Right lobe of liver (tissue), 6 donors: ENCODE measurements around the gene CRYL1. TPM values are rescaled to one million over a fixed set of nuclear protein-coding genes. Genes with fewer than 3 reads are reported as not detected.

ENCODE experiments used
- ATAC-seq, 4 donors: fragments of 200-7000 bp; cut with Tn5 transposase; one replicate each; pipeline ENCODE4 v1.9.1; 2020; ENCODE audit warnings: mild to moderate bottlenecking in 4 of 4, moderate library complexity in 4 of 4
- DNase-seq, 3 donors: peaks; one replicate each; pipeline ENCODE4 v3.0.0-alpha.2; 2020
- H3K27ac ChIP-seq, 3 donors: fragments of 200-600 bp; one replicate each; pipeline ENCODE4 v1.8.0; 2022
- H3K27me3 ChIP-seq, 2 donors: fragments of 200-600 bp; one replicate each; pipeline ENCODE4 v1.8.0; 2022
- H3K36me3 ChIP-seq, 4 donors: fragments of 200-600 bp; sonication (generic) in 1 of 4; one replicate each; pipeline versions ENCODE4 v1.5.1 to v1.8.0; 2017 to 2022; ENCODE audit warnings: control low read depth in 1 of 4
- H3K4me1 ChIP-seq, 4 donors: fragments of 200-600 bp; sonication (generic) in 1 of 4; one replicate each; pipeline versions ENCODE4 v1.5.1 to v1.8.0; 2017 to 2022; ENCODE audit warnings: control low read depth in 1 of 4
- H3K4me3 ChIP-seq, 3 donors: fragments of 200-600 bp; one replicate each; pipeline ENCODE4 v1.8.0; 2022
- H3K9me3 ChIP-seq, 4 donors: fragments of 200-600 bp; sonication (generic) in 1 of 4; one replicate each; pipeline versions ENCODE4 v1.5.1 to v1.8.0; 2017 to 2022; ENCODE audit warnings: control low read depth in 1 of 4
- POLR2A ChIP-seq: fragments of 450-650 bp; IDR thresholded peaks from one replicate; pipeline ENCODE4 v1.6.1; 2017; ENCODE audit warnings: antibody characterized with exemption, mild to moderate bottlenecking
- WGBS: methylation state at CpG from one replicate; pipeline ENCODE4 v1.1.6; 2018; ENCODE audit warnings: low coverage, low lambda C conversion rate; ENCODE audit not compliant: insufficient coverage; ENCODE audit errors: missing lambda C conversion rate; 5-methylcytosine and 5-hydroxymethylcytosine counted together
- intact Hi-C, 2 donors: fragments of 100-400 bp; cut with DNase I; formaldehyde crosslinking; loops; one replicate each; pipeline versions ENCODE4 v1.11.2 to v1.14.1; 2022
- total RNA-seq, 6 experiments: library from RNA; depleted of rRNA in 2 of 6; stranded (reverse); fragments of >200 nt in 2 of 6; fragmentation: NEBNext Ultra II Directional in 3 of 6; extraction: Animal tissue kit (Norgen Biotek cat#: 25700) in 3 of 6; gene quantifications; one replicate each; pipeline versions ENCODE4 v1.1.0 to v1.2.4, GENCODE V29; 2016 to 2023
- TF ChIP-seq, protein P1 (sequence below), 4 donors: fragments of 200-600 bp in 3 of 4; fragments of 450-650 bp in 1 of 4; IDR thresholded peaks; one replicate each; pipeline versions ENCODE4 v1.5.1 to v1.8.0; 2016 to 2022; ENCODE audit warnings: antibody characterized with exemption in 4 of 4, mild to moderate bottlenecking in 2 of 4
- donor health status: DM: no; HTN: yes; CAD: no.
- donor health status: DM: no; HTN: no; CAD: no.
- donor health status: DM: no; HTN: no; CAD: no.
- donor health status: DM: no; HTN: yes; CAD: no.
- donor health status: DM: no; HTN: yes; CAD: no.

The CRYL1 gene
- total RNA-seq, 6 experiments from 2014 or later: 111 to 185 (median 151) TPM

DNA sequence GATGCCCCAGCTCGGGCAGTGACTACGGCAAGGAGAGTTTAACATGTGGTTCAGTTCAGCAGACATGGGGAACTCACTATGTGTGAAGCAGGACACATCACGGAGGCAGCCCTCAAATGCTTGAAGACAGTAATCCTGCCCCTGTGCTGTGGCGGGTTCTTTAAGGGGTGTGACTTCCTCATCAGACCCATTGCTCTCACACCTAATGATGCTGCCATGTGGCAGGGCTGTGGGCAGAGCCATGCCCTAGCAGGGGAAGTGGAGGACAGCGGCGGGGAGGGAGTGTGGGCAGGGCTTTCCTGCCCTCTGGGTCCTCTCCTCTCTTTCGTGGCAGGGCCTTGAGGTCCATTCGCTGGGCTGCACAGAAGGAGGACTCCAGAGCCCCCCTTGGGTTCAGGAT is 162.5 kb downstream of the CRYL1 start:
- peaks cover 0 to 14% (median 0%) of the 10 kb centered on the region in 4 donors for H3K4me1 ChIP-seq
- H3K9me3 ChIP-seq: no peaks in the 10 kb centered on the region
- H3K36me3 ChIP-seq: no peaks in the 10 kb centered on the region
- DNase-seq: no peak
- ATAC-seq: no peak
- intact Hi-C loops: no loop called here
- no peak for TF ChIP-seq POLR2A
- TF ChIP-seq, protein P1, sequence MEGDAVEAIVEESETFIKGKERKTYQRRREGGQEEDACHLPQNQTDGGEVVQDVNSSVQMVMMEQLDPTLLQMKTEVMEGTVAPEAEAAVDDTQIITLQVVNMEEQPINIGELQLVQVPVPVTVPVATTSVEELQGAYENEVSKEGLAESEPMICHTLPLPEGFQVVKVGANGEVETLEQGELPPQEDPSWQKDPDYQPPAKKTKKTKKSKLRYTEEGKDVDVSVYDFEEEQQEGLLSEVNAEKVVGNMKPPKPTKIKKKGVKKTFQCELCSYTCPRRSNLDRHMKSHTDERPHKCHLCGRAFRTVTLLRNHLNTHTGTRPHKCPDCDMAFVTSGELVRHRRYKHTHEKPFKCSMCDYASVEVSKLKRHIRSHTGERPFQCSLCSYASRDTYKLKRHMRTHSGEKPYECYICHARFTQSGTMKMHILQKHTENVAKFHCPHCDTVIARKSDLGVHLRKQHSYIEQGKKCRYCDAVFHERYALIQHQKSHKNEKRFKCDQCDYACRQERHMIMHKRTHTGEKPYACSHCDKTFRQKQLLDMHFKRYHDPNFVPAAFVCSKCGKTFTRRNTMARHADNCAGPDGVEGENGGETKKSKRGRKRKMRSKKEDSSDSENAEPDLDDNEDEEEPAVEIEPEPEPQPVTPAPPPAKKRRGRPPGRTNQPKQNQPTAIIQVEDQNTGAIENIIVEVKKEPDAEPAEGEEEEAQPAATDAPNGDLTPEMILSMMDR (IDR thresholded peaks at IDR 0.05): no peak
- H3K27ac ChIP-seq: no peak overlapping the region
- H3K27me3 ChIP-seq: no peaks in the 10 kb centered on the region
- no CpG with 5 or more reads among the region's 8 CpGs for WGBS
- no peak overlapping the region for H3K4me3 ChIP-seq

DNA sequence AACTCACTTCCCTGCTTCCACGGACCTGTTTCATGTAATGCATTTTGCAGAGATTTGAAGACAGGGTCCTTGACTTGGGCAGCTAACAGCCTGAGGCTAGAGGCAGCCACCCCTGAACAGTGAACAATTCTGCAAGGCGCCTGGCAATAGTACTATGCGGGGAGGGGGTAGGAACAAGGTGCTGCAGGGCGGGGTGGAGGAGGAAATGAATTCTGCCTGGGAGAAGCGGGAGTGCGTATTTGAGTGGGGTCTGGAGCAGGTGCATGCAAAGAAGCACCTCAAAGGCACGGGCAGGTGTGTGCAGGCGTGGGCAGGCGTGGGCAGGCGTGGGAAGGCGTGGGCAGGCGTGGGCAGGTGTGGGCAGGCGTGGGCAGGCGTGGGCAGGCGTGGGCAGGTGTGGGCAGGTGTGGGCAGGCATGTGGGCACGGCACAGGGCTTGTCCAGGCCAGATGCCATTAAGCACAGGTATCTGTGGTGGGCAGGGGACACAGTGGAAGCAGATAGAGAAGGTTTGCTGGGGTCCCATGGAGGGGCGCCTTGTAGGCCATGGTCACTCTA is 163.1 kb downstream of the CRYL1 start:
- Histone ChIP-seq H3K9me3 (no peaks in the 10 kb centered on the region), H3K27ac (no peak overlapping the region), H3K4me3 (no peak overlapping the region), H3K4me1 (peaks cover 0 to 14% (median 0%) of the 10 kb centered on the region in 4 donors), H3K36me3 (no peaks in the 10 kb centered on the region), H3K27me3 (no peaks in the 10 kb centered on the region)
- 76% methylated on average over 15 of the region's 17 CpGs for WGBS
- intact Hi-C loops: no loop called here
- DNase-seq (no peak), ATAC-seq (no peak)
- TF ChIP-seq POLR2A: no peak
- TF ChIP-seq, protein P1 (IDR thresholded peaks at IDR 0.05): no peak

DNA sequence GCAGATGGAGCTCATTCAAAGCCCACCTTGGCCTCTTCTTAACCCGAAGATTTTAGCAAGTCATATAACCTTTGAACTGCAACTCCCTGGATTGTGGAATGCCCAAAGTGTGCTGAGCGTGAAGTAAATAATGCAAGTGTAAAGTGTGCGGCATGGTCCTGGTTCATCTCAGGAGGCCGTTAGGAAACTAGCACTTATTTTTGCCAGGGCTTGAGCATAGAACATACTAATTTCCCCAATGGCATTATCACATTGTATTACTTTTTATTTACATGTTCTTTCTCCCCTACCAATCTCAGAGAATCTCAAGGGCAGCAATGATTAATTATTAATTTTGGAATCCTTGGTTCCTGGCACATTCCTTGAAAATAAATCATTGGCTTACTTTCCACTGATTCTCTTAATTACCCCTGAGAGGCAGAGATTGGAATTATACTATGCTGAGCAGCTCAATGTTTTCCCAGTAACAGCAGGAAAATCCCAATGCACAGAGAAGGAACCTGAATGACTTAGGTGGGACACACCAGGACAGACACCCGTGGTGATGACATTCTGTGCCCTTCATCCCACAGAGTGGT is 164.7 kb downstream of the CRYL1 start:
- WGBS: 34% methylated on average over 5 of the region's 5 CpGs
- intact Hi-C loops: no loop called here
- DNase-seq (no peak), ATAC-seq (peak; percentile 32 to 63 (median 44))
- Histone ChIP-seq H3K36me3 (no peaks in the 10 kb centered on the region), H3K9me3 (no peaks in the 10 kb centered on the region), H3K27me3 (no peaks in the 10 kb centered on the region), H3K4me1 (peaks cover 0 to 14% (median 0%) of the 10 kb centered on the region in 4 donors), H3K4me3 (no peak overlapping the region), H3K27ac (peak overlapping the region in 1 of 3 donors; percentile 44)
- TF ChIP-seq, protein P1 (IDR thresholded peaks at IDR 0.05): no peak
- TF ChIP-seq POLR2A: no peak

DNA sequence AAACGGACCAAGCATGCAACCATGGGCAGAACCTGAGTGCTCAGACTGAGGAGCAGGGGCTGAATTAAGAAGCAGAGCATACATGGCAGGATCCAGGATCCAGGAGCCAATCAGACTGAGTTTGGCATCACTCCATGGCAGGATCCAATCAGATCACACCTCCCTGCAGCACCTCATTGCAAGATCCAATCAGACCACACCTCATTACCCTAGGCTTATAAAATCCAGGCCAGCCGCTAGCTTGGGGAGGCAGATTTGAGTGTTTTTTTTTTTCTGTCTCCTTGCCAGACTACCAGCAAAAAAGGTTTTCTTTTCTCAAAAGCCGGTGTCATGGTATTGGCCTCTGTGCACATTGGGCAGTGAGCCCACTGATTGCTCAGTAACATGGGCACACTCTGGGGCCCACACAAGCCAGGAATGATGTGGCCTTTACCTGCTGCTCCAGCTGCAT is 165.6 kb downstream of the CRYL1 start:
- ATAC-seq: peak; percentile 84 to 92 (median 88)
- 49% methylated on average over 3 of the region's 3 CpGs for WGBS
- H3K36me3 ChIP-seq: no peaks in the 10 kb centered on the region
- DNase-seq: peak; percentile 67 to 80 (median 79)
- TF ChIP-seq, protein P1 (IDR thresholded peaks at IDR 0.05): no peak
- no peak for TF ChIP-seq POLR2A
- intact Hi-C loops: no loop called here
- H3K9me3 ChIP-seq: no peaks in the 10 kb centered on the region
- H3K27ac ChIP-seq: peak overlapping the region in 1 of 3 donors; percentile 44
- H3K4me1 ChIP-seq: peaks cover 0 to 14% (median 0%) of the 10 kb centered on the region in 4 donors
- H3K27me3 ChIP-seq: no peaks in the 10 kb centered on the region
- no peak overlapping the region for H3K4me3 ChIP-seq
